Endometrial microvascular endothelial cells (primary cell): Measurements from ENCODE around the gene ZIC4. TPM values are rescaled to one million over a fixed set of nuclear protein-coding genes. Genes with fewer than 3 reads are reported as not detected.

Experiments used
- in situ Hi-C: cut with HindIII; loops from 2 replicates; pipeline ENCODE4 v1.10.0; 2017; ENCODE audit warnings: low sequenced_read_pairs, low pct_unique_long_range_greater_than_20kb; ENCODE audit errors: inconsistent ontology term
- total RNA-seq: library from RNA; depleted of rRNA; stranded (reverse); fragments of >200 nt; gene quantifications from one replicate; pipeline ENCODE4 v1.2.3, GENCODE V29; 2015; ENCODE audit errors: inconsistent ontology term

Gene ZIC4
- total RNA-seq, 1 donor from 2014 or later: not detected

GRCh38 chr3:147418808-147419701 is 12.7 kb upstream of the ZIC4 start:
- in situ Hi-C loops: no loop called here

- in situ Hi-C loops: no loop called here
Measured at GRCh38 chr3:147418371-147418781, 12.0 kb upstream of the ZIC4 start.

GRCh38 chr3:147417551-147418295 is 11.4 kb upstream of the ZIC4 start:
- in situ Hi-C loops: no loop called here

- in situ Hi-C loops: no loop called here
Measured at GRCh38 chr3:147416931-147417330, 10.6 kb upstream of the ZIC4 start.

GRCh38 chr3:147415874-147416273 is 9.5 kb upstream of the ZIC4 start:
- in situ Hi-C loops: no loop called here

GRCh38 chr3:147415286-147415685 is 8.9 kb upstream of the ZIC4 start:
- in situ Hi-C loops: no loop called here

- in situ Hi-C loops: no loop called here
Measured at GRCh38 chr3:147414390-147415138, 8.2 kb upstream of the ZIC4 start.

- in situ Hi-C loops: no loop called here
Measured at GRCh38 chr3:147413686-147414389, 7.5 kb upstream of the ZIC4 start.

GRCh38 chr3:147412917-147413685 is 6.8 kb upstream of the ZIC4 start:
- in situ Hi-C loops: no loop called here

GRCh38 chr3:147412261-147412916 is 6.0 kb upstream of the ZIC4 start:
- in situ Hi-C loops: no loop called here

- in situ Hi-C loops: no loop called here
Measured at GRCh38 chr3:147411815-147412241, 5.5 kb upstream of the ZIC4 start.

GRCh38 chr3:147411238-147411814 is 5.0 kb upstream of the ZIC4 start:
- in situ Hi-C loops: no loop called here

GRCh38 chr3:147410526-147411237 is 4.3 kb upstream of the ZIC4 start:
- in situ Hi-C loops: no loop called here

- in situ Hi-C loops: no loop called here
Measured at GRCh38 chr3:147410116-147410525, 3.8 kb upstream of the ZIC4 start.

- in situ Hi-C loops: no loop called here
Measured at GRCh38 chr3:147409143-147410115, 3.1 kb upstream of the ZIC4 start, which contains the start of gene ZIC1. Gene ZIC1 (plus strand): TSS chr3:147409365. CDS start chr3:147410113, 748 bp downstream.
